ENCODE measurements around the gene ZP2.
"Not testable (repeated sequence)": the region's sequence is repeated elsewhere in the genome, so short reads cannot be mapped to it uniquely, and the experiment has no call there.

ZP2 gene

DNA sequence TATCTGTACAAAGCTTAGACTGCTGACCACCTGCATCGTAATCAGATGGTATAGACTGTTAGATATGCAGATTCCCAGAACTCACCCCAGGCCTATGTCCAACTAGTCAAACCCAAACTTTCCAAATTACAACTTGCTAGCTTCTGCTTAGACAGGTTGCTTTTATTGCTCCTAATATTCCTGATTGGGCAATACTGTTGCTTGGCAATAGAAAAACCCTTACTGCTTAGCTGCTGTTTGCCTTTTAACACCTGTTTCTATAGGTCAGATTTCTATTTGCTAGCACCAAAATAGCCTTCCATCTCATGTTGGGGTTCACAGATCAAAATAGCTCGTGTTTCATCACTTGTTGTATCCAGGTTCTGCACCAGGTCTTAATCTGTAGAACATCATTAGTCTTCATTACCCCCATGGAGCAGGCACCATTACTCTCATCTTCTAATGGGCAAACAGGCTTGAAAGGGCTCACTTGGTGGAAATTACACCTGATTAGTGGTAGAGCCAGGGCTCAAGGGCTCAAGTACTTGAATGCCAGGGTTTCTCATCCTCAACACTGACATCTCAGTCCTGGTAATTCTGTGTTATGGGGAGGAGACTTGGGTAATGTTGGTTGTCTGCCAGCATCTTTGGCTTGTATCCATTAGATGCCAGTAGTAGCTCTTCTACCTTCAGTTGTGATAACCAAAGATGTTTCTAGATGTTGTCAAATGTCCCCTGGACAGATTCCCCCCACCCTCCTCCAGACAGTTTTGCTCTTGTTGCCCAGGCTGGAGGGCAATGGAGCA, 2.7 kb downstream of the ZP2 start:
- DNase-seq, result no peak

- DNase-seq, result no peak
These were observed 4.8 kb downstream of the ZP2 start for GRCh38 chr16:21206550-21206949.

DNA sequence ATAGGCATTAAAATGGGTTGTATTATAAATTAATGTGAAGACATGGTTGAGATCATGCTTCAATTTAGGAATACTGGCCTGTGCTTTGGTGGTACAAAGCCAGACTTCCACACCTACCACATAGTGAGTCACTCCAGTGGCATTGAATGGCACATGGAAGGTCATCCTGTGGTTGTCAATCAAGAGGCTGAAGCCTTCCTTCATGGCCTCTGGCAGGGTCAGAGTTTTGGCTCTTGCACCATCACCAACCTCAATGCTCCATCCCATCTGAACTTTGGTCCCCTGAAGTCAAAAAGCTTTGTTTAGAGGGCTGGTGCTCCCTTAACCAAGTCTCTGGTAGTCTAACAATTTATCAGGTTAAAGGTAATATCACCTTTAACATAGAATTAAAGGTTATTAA, 6.1 kb downstream of the ZP2 start:
- DNase-seq, result no peak

DNA sequence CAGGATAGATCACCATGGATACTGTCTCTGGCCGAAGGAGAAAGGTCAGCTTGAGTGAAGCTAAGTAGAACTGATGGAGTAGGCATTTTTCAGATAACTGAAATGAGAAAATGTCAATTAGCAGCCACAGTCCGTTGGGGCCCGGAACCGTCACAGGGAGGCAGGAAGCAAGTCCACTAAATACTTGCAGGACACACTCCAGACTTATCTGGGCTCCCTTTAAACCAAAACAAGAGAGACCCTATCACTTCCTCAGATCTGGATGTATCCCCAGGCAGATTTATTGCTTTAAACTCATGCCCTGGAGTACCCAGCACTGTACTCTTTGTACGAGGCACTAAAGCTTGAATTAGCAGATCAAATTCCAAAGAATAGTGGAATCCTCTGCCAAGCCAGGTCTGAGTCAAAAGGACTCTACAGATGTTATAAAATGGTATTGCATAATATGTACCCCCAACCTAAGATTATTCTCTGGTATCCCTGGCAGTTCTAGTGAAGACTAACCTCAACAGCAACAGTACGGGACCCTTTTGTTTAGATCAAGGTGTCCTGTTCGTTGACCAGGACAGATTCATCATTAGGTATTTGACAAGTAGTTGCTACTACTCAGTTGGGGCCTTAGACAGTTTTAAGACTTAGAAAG, 8.1 kb downstream of the ZP2 start:
- DNase-seq, result no peak

DNA sequence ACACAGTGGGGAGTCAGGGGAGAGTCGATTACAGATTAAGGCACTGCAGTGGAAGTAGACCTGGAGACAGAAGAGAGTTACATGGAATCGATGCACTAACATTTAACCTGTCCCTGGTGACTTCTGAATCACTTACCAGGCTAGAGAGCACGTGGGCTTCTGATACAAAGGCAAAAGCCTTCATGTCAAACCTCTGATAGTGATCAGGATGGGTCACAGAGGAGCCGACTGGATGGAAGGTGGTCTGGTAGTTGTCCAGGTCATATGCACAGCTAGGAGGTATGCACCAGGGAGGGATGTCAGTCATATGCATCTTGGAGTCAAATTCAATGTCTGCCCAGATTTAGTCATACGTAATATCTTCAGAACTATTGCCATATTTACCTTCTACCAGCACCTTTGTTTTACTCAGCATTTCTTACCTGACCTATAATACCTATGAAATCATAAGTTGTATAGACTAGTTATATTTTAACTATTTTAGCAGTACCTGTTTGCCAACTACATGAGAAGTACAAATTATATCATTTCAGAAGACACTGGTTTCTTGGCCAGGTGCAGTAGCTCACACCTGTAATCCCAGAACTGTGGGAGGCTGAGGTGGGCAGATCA, 11.7 kb downstream of the ZP2 start:
- DNase-seq, result no peak

DNA sequence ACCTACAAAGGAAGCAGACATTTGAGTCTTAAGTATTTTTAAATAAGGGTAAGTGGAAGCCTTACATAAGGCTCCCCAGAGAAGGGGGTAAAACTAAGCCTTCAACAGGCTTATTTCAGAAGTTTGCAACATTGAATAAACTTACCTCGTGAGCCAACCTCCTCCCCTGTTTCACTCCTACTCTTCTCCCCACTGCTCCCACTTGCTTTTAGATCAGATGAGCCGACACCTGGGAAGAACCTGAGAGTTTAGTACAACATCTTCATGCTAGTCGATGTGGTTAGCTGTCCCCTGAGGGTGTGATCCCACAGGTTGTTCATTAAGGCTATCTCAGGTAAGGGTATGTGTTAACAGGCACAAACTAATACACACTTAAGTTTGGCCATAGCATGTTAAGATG, 13.8 kb downstream of the ZP2 start:
- DNase-seq, result no peak

GRCh38 chr16:21197112-21197511, 14.3 kb downstream of the ZP2 start:
- DNase-seq, result no peak

DNA sequence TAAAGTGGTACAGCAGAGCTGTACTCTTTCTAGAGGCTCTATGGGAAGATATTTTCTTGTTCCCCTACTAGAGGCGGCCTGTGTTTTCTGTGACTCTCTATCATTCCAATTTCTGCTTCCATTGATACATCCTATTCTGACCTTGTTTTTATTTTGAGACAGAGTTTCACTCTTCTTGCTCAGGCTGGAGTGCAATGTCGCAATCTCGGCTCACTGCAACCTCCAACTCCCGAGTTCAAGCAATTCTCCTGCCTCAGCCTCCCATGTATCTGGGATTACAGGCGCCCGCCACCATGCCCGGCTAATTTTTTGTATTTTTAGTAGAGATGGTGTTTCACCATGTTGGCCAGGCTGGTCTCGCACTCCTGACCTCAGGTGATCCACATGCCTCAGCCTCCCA, 16.0 kb downstream of the ZP2 start:
- not testable (repeated sequence) for DNase-seq

DNA sequence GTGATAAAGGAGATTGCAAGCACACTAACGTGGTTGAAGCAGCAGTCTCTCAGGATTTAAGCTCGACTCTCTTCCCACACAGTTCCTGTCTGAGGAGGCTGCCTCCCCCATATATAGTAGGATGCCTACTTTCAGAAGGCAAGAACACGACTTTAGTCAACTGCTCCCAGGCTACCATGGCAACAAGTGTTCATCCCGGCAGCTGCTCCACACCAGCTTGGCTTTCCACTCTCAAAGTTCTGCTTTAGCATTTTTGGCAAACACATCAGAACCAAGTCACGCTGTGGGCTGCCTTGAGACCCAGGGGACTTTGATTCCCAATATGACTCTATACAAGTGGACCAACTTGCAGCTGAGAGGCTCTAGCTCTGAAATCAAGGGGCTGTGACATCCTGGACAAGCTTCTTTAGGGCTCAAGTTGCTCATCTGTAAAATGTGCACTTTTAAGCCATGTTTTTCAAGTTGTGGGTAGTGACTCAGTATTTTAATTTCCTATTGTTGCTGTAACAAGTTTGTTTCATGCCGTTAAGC, 16.5 kb downstream of the ZP2 start:
- no peak for DNase-seq

- no peak for DNase-seq
These were observed 18.4 kb downstream of the ZP2 start for GRCh38 chr16:21192991-21193390.

GRCh38 chr16:21190599-21190998, 20.8 kb downstream of the ZP2 start:
- no peak for DNase-seq

DNA sequence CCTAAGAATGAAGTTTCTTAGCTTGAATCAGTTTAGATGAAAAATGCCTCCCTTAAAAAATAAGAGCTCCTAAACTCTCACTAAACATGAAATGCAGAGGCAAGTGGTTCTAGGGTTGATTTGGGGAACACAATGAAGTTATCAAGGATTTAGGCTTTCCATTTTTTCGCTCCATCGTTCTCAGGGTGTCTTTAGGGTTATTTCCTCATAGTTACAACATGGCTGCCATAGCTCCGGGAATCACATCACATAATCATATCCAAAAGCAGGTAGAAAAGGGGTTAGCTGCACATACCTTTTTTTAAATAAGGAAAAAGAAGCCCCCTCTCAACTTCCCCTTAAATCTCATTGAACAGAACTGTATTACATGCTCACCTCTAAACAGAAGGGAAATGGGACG, 21.4 kb downstream of the ZP2 start:
- no peak for DNase-seq

DNA sequence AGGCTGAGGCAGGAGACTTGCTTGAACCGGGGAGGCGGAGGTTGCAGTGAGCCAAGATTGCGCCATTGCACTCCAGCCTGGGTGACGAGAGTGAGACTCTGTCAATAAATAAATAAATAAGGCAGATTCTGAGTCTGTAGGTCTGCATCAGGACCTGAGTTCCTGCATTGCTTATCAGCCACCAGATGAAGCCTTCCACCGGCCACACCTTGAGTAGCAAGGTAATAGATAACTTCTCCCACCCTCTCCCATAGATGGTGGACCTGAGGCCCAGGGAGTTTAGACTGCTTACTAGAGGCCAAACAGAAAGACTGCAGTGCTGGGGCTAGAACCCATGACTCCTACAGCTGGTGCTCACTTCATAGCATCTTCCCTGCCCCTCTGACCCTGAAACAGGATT, 22.1 kb downstream of the ZP2 start:
- no peak for DNase-seq

DNA sequence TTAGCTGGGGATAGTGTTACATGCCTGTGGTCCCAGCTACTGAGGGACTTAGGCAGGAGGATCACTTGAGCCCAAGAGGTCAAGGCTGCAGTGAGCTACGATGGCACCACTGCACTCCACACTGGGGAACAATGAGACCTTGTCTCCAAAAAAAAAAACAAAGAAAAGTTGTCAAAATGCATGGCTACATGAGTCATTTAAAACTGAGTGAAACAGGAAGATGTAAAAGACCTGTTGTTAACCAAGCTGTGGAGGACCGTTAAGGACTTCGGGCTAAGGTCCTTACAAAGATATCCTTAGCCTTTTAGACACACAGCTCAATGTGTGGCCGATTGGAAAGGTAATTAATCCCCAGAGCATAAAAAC, 25.1 kb downstream of the ZP2 start:
- DNase-seq, result no peak

- DNase-seq, result no peak
These were observed 25.6 kb downstream of the ZP2 start for GRCh38 chr16:21185659-21186325.

DNA sequence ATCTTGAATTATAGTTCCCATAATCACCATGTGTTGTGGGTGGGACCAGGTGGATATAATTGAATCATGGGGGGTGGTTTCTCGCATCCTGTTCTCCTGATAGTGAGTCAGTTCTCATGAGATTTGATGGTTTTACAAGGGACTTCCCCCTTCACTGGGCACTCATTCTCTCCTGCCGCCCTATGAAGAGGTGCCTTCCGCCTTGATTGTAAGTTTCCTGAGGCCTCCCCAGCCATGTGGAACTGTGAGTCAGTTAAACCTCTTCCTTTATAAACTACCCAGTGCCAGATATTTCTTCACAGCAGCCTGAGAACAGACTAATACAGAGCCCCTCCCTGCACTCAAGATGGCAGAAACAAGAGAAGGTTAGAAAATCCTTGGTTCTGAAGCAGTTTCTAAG, 26.5 kb downstream of the ZP2 start:
- DNase-seq, result no peak

- DNase-seq, result no peak
These were observed 27.4 kb downstream of the ZP2 start for GRCh38 chr16:21183995-21184394.

DNA sequence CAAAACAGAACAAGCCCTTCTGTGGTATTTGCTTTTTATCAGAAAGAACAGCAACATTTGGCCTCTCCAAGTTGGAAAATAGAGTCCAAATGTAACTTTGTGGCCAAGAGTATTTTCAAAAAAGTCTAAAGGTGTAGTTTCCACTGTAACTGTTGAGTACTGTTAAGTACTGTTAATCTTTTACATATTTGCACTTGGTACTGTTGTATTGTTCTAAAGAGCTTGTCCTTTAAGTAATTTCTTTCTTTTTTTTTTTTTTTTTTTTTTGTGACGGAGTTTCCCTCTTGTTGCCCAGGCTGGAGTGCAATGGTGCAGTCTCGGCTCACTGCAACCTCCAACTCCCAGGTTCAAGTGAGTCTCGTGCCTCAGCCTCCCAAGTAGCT, 31.4 kb downstream of the ZP2 start:
- DNase-seq, result no peak

GRCh38 chr16:21179126-21179982, 32.0 kb downstream of the ZP2 start:
- no peak for DNase-seq

DNA sequence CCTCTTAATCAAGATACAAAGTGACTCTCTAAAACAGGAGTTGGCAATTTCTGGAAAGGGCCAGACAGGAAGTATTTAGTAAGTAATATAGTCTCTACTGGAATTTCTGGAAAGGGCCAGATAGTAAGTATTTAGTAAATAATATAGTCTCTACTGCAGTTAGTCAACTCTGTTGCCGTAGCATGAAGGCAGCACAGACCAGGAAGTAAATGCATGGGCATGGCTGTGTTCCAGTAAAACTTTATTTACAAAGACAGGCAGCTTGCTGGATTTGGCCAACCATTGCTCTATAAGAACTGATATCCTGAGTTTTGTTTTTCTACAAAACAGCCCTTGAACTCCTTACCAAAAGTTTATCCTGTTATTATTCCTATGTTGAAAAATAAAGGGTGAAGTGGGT, 36.0 kb downstream of the ZP2 start:
- DNase-seq, result no peak

GRCh38 chr16:21172650-21173049, 38.7 kb downstream of the ZP2 start:
- no peak for DNase-seq

GRCh38 chr16:21170116-21170515, 41.3 kb downstream of the ZP2 start:
- not testable (repeated sequence) for DNase-seq
